HG02943 (cell line): Measurements from ENCODE around the gene KRTAP1-4.
"Not testable (repeated sequence)": the region's sequence is repeated elsewhere in the genome, so short reads cannot be mapped to it uniquely, and the experiment has no call there.

Source experiments
- ATAC-seq: cut with Tn5 transposase; IDR thresholded peaks from one replicate; pipeline ENCODE4 v1.9.1; 2021; ENCODE audit warnings: mild to moderate bottlenecking, low read depth, moderate library complexity; ENCODE audit not compliant: unreplicated experiment

KRTAP1-4 gene

DNA sequence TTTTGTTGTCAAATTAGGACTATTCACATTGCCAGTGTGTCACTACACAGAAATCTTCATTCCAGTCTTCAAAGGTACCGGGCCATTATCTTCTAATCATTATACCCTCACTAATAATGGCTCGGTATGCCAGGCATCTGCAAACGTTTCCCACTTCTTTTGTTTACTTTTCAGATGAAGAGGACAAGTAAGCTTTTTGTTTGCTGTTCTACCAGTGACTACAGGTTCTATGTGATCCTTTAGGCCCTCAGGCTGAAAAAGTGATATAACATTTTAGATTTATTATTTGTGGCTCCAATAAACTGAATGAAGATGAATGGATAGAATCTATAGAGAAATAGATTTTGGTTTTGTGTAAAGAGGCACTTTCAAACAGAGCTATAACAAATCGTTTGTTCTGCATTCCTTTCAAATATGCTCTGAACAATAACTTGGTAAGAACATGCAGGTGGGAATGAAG is 20.7 kb downstream of the KRTAP1-4 start:
- ATAC-seq = no peak

DNA sequence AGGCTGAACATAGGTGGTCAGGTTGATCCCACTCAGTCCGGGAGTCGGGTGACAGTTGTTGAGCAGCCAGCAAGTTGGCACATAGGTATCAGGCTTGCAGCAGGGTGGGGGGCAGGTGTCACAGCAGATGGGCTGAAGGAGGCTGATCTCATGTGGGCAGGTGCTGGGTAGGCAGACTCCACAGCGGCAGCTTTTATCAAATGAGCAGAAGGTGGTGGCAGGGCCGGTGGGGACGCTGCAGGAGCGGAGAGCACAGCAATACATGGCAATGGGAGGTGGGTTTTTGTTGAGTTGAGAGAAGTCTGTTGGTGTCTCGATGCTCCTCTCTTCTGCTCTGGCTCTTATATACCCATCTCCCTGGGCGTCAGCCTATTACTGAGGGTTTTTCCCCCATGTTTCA is 21.2 kb downstream of the KRTAP1-4 start, which contains the start of gene KRTAP3-1:
Gene KRTAP3-1 (minus strand): TSS at position 318 of the 400 bp plus-strand sequence. CDS start 54 bp downstream, at position 264.
- no peak for ATAC-seq

DNA sequence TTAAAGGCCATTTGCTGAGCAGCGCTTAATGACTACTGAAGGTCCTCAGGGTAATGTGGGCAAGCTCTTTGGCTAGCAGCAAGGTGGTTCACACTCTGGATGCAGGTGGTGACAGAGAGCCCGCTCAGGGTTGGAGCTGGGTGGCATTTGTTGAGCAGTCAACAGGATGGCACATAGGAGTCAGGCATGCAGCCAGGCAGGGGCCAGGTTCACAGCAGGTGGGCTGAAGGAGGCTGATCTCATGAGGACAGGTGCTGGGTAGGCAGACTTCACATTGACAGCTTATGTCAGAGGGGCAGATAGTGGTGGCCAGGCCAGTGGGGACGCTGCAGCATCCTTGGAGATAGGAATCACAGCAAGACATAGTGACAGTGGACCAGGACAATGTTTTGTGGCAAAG is 25.6 kb downstream of the KRTAP1-4 start:
- ATAC-seq = no peak

DNA sequence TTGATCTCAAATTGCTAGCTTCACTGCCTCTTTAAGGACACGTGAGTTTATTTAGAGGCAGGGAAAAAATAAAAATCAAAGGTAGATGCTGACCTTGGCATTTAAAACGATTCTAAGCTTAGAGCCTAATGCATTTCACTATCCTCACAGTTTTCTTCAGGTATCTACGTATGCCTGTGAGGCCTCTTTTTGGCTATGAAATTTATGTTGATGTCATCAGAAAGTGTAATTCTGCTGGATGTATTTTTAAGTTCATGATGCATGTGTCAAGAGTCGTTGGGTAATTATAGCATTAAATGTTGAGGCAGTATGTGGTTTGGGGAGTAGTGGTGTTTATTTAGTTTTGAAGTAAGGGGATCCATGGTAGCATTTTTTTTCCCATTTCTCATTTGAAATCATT is 26.1 kb downstream of the KRTAP1-4 start:
- ATAC-seq = no peak

DNA sequence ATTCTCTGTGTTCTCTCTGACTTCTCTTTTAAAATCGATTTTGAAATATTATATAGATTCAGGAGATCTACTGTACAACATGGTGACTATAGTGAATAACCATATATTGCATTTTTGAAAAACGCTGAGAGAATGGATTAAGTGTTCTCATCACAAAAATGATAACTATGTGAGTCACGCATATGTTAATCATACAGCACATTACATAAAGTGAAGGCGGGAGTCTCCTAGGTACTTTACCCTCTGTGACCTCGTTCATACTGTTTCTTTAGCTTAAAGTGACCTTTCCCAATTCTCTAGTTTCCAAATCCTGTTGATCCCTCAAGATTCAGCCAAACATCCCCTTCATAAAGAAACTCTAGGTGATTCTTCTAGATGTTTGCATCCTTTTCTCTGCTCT is 27.2 kb downstream of the KRTAP1-4 start:
- no peak for ATAC-seq

DNA sequence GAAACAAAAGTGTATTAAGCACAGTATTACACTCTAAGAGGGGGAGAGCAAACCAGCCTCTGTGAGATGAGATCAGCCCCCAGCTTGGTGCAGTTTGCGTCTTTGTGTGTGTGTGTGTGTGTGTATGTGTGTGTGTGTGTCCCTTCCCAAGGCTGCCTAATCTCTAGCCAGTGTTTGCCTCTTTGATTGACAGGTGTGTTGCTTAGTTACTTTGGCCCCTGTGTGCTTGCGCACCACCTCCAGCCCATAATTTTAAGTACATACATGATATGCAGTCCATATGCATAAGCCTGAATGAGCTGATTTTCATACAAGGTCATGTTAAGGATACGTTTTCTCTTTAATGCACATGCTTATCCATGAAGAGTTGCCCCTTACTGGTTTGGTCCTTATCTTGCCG is 28.2 kb downstream of the KRTAP1-4 start:
- no peak for ATAC-seq

DNA sequence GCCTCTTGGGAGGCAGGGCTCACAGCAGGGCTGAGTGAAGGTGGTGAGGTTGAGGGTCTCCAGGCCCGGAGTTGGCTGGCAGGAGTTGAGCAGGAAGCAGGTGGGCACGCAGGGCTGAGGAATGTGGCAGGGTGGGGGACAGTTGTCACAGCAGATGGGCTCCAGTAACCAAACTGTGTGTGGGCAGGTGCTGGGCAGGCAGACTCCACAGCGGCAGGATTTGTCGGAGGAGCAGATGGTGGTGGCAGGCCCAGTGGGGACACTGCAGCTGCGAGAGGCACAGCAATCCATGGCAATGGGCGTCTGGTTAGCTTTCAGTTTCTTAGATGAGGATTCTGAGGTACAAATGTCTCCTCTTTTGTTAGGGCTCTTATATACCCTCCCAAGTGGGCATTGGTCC is 30.4 kb downstream of the KRTAP1-4 start, which contains the start of gene KRTAP3-2:
Gene KRTAP3-2 (minus strand): TSS at position 344 of the 400 bp plus-strand sequence. CDS start 53 bp downstream, at position 291.
- ATAC-seq = not testable (repeated sequence)

DNA sequence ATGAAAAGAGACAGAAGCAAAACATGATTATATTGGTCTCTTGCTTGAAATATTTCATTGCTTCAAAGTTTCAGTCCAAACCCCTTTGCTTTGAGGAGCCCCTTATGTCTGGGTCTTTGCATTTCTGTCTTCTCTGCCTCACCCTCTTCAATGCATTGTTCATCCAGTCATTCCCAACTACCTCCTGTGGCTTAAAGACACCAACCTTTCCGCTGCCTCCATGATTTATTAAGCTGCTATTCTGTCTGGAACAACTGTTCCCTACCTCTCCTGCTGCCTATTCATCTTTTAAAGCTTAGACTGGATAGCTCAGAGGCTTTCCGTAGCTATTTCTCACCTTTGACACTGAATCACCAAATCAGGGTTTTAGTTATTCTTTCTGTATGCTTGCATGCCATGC is 32.6 kb downstream of the KRTAP1-4 start:
- ATAC-seq = no peak

DNA sequence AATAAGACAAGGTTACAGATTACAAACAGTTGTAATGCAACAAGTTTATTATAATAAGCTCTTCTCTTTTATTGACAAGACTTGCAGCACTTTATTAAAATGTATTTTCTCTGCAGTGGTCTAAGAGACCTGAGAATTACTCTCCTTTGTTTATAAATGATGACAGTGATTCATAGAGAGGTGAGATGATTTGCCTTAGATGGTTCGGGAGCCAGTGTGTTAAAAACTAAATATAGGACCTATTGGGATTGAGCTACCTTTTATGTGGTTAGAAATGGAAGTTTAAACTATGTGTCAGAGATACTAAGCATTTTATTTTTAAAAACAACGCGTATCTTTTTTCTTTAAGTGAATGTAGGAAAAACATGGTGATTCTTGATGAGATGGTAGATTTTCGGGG is 33.2 kb downstream of the KRTAP1-4 start:
- ATAC-seq = no peak

DNA sequence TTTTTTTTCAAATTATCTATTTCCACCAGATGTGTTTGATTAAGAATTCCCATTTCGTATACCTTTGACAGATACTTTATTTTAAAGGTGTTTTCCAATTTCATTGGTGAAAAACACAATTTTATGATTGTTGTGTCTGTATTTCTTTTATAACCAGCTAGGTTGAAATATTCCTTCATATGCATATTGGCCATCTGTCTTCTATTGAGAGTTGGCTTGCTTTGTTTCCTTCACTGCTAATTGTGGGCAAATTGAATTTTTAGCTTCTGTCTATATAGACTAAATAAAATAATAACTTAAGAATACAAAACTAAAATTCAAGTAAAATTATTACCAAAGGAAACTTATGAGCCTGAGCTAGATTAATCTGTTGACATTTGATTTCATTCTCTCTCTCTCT is 34.9 kb downstream of the KRTAP1-4 start:
- ATAC-seq = no peak

DNA sequence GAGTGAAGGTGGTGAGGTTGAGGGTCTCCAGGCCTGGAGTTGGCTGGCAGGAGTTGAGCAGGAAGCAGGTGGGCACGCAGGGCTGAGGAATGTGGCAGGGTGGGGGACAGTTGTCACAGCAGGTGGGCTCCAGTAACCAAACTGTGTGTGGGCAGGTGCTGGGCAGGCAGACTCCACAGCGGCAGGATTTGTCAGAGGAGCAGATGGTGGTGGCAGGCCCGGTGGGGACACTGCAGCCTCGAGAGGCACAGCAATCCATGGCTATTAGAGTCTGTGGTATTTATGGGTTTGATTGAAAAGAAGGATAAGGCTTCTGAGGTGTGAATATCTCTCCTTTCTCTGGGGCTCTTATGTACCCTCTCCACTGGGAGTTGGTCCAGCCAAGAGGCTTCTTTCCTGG is 36.2 kb downstream of the KRTAP1-4 start, which contains the start of gene KRTAP3-3:
Gene KRTAP3-3 (minus strand): TSS at position 326 of the 400 bp plus-strand sequence. CDS start 67 bp downstream, at position 259.
- ATAC-seq = no peak

DNA sequence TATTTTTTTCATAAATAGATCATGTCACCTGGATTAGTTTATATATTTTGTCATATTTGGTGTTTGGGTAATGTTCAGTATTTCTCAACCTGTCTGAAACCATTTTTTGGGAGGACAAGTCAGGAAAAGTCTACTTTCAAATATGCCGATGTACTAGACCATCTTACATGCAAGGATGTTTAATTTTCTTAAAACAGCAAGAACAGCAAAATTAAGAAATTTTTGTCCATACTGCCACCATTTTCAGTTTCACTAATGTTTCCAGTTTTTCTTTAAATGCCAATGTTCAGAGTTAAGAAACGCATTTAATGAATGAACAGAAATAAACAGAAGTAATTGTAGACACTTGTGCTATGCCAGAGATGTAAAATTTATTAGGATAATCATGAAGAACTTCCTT is 36.9 kb downstream of the KRTAP1-4 start:
- ATAC-seq = no peak

DNA sequence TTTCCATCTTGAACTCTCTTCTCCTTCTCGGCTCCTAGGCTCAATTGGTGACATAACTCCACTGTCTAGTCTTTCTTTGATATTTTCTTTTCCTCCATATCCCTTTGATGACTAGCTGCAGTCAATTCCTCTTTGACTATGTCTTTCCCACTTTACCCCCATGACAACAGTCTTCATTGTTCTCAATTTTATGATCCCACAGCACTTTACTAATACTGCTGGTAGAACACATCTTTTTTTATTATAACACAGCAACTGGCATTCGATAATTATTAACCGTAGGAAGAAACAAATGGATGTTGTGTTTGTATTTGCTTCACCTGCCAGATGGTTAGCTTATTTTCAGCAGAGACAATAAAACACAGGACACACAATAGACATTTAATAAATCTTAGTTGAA is 37.3 kb downstream of the KRTAP1-4 start:
- ATAC-seq = no peak

DNA sequence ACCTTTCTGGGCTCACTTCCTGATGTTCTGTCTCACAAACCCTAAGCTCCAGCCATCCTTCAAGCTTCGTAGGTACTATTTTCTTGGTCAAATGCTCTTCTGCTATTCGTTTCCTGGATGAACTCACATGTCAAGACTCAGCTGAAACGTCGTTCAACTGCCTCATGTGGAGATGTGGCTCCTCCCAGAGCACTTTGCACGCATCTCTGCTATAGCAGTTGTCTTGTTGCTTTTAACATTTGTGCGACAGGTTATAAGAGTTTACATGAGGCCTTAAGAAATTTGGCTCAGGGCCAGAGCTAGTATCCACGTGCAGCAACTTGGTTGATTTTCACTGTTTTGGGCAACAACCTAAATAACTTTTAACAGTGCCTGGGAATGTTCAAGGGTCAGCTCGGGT is 43.1 kb downstream of the KRTAP1-4 start:
- no peak for ATAC-seq

DNA sequence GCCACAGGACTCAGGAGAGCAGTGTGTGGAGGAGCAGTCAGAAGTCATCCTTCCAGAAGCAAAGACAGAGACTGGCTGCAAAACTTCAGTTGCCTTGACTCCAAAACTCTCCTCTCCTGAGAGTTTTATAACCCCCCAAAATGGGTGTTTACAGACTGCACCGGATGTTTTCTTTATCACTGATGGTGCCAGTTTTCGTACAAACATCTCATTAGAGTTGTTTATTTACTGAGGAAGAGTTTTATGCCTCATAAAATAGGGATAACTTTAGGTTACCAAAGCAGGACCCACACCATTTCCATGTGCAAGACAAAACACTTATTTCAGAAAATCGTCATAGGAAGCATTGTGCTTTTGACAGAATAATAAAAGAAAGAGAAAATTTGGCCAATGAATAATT is 45.8 kb downstream of the KRTAP1-4 start, which contains the start of gene KRT40:
Gene KRT40 (minus strand): TSS at position 101 of the 400 bp plus-strand sequence. CDS start 53 bp downstream, at position 48.
- no peak for ATAC-seq

DNA sequence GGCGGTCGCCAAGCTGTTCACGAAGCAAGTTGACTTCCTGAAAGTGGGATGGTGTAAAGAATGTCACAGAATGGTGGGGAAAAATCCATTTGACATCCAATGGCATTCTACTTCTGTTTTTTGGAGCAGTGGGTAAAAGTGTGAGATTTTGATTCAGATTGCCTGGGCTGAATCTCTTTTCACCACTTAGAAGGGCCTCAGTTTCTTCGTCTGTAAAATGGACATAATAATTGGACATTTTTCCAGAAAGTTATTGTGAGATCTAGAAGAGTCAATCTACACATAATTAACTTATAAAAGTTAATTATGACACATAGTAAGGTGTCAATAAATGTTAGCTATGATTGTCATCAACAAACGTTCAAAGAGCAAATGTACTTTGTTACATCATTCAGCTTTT is 48.9 kb downstream of the KRTAP1-4 start:
- no peak for ATAC-seq

DNA sequence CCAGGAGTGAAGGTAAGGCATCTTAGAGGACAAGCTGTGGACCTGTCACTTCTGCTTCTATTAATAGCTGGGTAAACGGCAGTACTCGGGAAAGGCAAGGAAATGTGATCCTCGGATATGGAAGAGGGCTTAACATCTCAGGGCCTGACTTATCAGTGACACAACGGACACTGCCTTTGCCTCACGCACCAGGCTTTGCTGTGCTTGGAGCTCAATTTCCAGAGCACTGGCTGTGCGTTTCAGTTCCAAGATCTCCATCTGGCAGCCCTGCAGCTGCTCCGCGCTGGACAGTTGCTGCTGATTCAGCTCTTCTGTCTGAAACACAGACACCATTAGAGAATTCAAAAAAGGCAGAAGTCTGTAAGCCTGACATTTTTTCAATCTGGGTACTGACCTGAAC is 49.4 kb downstream of the KRTAP1-4 start:
- ATAC-seq = no peak

DNA sequence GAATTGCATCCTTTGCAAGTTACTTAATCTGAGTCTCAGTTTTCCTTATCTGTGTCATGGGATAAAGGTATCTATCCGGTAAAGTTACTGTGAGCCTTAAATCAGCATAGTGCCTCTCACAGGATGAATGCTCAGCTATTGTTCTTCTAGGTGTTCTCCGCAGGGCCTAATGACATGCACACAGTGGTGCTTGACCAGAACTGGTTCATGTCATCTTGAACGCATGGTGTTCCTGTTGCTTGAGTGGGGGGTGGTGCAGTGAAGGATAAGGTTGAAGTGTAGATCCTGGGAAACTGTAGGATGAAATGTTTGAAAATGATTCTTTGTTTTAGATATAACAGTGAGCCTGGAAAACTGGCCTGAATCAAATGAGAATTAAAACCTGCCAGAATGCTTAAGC is 49.9 kb downstream of the KRTAP1-4 start:
- no peak for ATAC-seq
